B cell (primary cell): ENCODE results near the gene TSFM.

ENCODE experiments used
- EZH2 ChIP-seq: IDR thresholded peaks from 2 replicates; pipeline ENCODE4 v1.6.1; 2012; ENCODE audit warnings: borderline replicate concordance, low read depth, mild to moderate bottlenecking, moderate library complexity, low read length; ENCODE audit not compliant: insufficient read depth, poor library complexity, severe bottlenecking
- TF ChIP-seq, protein P1 (sequence below): fragments of 200-600 bp; IDR thresholded peaks from one replicate; pipeline ENCODE4 v1.8.0; 2022; ENCODE audit warnings: antibody characterized with exemption, mild to moderate bottlenecking

DNA sequence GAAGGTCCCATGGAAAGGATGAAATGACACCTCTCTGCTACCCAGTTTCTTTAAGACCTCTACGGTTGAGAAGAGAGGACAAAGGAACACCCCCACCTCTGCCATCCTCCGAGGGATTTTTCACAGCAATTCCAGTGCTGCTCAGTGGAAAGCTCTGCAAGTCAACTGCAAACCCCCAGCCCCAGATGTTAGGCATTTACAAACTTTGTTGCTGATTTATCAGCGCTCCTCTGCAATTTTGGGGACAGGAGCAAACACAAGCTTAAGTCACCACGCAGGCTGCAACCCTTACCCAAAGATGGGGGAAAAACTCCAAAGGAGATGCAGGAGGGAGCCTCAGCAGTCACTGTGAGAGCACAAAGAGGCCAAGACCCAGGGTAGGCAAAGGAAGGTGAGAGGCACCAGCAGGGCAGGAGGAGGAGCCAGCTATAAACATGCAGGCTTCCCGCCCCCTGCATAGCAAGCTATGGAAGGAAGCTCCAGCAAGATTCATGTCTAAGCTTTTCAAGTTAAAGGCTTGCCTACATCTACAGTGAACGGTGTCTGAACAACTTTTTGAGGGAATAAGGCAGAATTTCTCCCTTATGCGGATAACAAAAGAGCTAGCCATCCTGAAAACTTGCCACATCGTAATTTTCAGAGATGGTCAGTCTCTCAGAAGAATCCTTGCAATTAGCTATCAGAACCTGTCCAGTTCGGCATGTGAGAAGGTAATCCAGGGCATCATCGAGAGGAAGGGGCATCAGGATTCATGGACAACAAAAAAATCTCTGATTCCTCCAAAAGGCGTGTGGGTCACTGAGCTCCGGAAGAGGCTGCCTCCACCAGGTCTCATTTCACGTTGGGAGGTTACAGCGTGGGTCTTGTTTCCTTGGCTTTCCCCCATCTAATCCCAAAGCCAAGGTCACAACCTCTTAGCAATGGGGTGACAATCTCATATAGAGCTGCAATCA is 60.0 kb downstream of the TSFM start:
- TF ChIP-seq, protein P1, sequence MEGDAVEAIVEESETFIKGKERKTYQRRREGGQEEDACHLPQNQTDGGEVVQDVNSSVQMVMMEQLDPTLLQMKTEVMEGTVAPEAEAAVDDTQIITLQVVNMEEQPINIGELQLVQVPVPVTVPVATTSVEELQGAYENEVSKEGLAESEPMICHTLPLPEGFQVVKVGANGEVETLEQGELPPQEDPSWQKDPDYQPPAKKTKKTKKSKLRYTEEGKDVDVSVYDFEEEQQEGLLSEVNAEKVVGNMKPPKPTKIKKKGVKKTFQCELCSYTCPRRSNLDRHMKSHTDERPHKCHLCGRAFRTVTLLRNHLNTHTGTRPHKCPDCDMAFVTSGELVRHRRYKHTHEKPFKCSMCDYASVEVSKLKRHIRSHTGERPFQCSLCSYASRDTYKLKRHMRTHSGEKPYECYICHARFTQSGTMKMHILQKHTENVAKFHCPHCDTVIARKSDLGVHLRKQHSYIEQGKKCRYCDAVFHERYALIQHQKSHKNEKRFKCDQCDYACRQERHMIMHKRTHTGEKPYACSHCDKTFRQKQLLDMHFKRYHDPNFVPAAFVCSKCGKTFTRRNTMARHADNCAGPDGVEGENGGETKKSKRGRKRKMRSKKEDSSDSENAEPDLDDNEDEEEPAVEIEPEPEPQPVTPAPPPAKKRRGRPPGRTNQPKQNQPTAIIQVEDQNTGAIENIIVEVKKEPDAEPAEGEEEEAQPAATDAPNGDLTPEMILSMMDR = no peak
- no peak for TF ChIP-seq EZH2
